Measurements from ENCODE around the gene DGKZ.

The DGKZ gene

GRCh38 chr11:46338988-46339666 lies 8.1 kb upstream of the DGKZ start:
- no peak overlapping the region for H3K4me3 ChIP-seq (ENCODE audit: low read depth, low read length)
- DNase-seq (ENCODE audit: low read depth), result no peak

GRCh38 chr11:46339816-46340215 lies 7.4 kb upstream of the DGKZ start:
- DNase-seq (ENCODE audit: low read depth), result peak; percentile 59
- no peak for TF ChIP-seq CTCF (IDR thresholded peaks at IDR 0.05; ENCODE audit: low read depth, low read length)
- no peak for TF ChIP-seq MAX (IDR thresholded peaks at IDR 0.05; ENCODE audit: low read depth, low read length)
- TF ChIP-seq POLR2A (IDR thresholded peaks at IDR 0.05; ENCODE audit: extremely low read depth, insufficient read length), result no peak
- TF ChIP-seq MYC (IDR thresholded peaks at IDR 0.05; ENCODE audit: low read depth, low read length), result no peak
- H3K4me3 ChIP-seq (ENCODE audit: low read depth, low read length), result no peak overlapping the region

More at GRCh38 chr11:46338988-46339666, 8.1 kb upstream of the DGKZ start:
- no peak for TF ChIP-seq MYC (IDR thresholded peaks at IDR 0.05; ENCODE audit: low read depth, low read length)
- no peak for TF ChIP-seq MAX (IDR thresholded peaks at IDR 0.05; ENCODE audit: low read depth, low read length)
- no peak for TF ChIP-seq POLR2A (IDR thresholded peaks at IDR 0.05; ENCODE audit: extremely low read depth, insufficient read length)
- no peak for TF ChIP-seq CTCF (IDR thresholded peaks at IDR 0.05; ENCODE audit: low read depth, low read length)

- TF ChIP-seq MYC (IDR thresholded peaks at IDR 0.05; ENCODE audit: low read depth, low read length) (no peak), POLR2A (IDR thresholded peaks at IDR 0.05; ENCODE audit: extremely low read depth, insufficient read length) (no peak), MAX (IDR thresholded peaks at IDR 0.05; ENCODE audit: low read depth, low read length) (no peak), CTCF (IDR thresholded peaks at IDR 0.05; ENCODE audit: low read depth, low read length) (no peak)
- no peak overlapping the region for H3K4me3 ChIP-seq (ENCODE audit: low read depth, low read length)
- no peak for DNase-seq (ENCODE audit: low read depth)
These were observed 5.8 kb upstream of the DGKZ start for GRCh38 chr11:46341454-46341853.

GRCh38 chr11:46342239-46342638 lies 5.0 kb upstream of the DGKZ start:
- no peak overlapping the region for H3K4me3 ChIP-seq (ENCODE audit: low read depth, low read length)
- no peak for TF ChIP-seq CTCF (IDR thresholded peaks at IDR 0.05; ENCODE audit: low read depth, low read length)
- no peak for TF ChIP-seq MYC (IDR thresholded peaks at IDR 0.05; ENCODE audit: low read depth, low read length)
- no peak for TF ChIP-seq POLR2A (IDR thresholded peaks at IDR 0.05; ENCODE audit: extremely low read depth, insufficient read length)
- no peak for TF ChIP-seq MAX (IDR thresholded peaks at IDR 0.05; ENCODE audit: low read depth, low read length)
- peak; percentile 91 for DNase-seq (ENCODE audit: low read depth)

GRCh38 chr11:46343520-46343919 lies 3.7 kb upstream of the DGKZ start:
- no peak for TF ChIP-seq CTCF (IDR thresholded peaks at IDR 0.05; ENCODE audit: low read depth, low read length)
- TF ChIP-seq MYC (IDR thresholded peaks at IDR 0.05; ENCODE audit: low read depth, low read length), result no peak
- no peak for TF ChIP-seq MAX (IDR thresholded peaks at IDR 0.05; ENCODE audit: low read depth, low read length)
- TF ChIP-seq POLR2A (IDR thresholded peaks at IDR 0.05; ENCODE audit: extremely low read depth, insufficient read length), result no peak
- H3K4me3 ChIP-seq (ENCODE audit: low read depth, low read length), result no peak overlapping the region
- DNase-seq (ENCODE audit: low read depth), result no peak
